Forelimb muscle (tissue), 1 donor: Measurements from ENCODE around the gene SMC6. TPM values are rescaled to one million over a fixed set of nuclear protein-coding genes. Genes with fewer than 3 reads are reported as not detected.

Source experiments
- DNase-seq: peaks from one replicate; pipeline ENCODE4 v3.0.0-alpha.2; 2013; ENCODE audit warnings: low read depth
- polyA plus RNA-seq: library from polyadenylated mRNA; unstranded; fragments of 120-200 nt; gene quantifications from one replicate; pipeline ENCODE4 v1.2.1, GENCODE V29; 2013; ENCODE audit not compliant: insufficient read length

Gene SMC6
- polyA plus RNA-seq, 1 donor = 42.1 TPM

GRCh38 chr2:17765398-17765797, 11.8 kb upstream of the SMC6 start:
- no peak for DNase-seq

GRCh38 chr2:17763641-17764333, 10.2 kb upstream of the SMC6 start:
- DNase-seq = no peak

- no peak for DNase-seq
Observed at GRCh38 chr2:17762451-17762850, 8.8 kb upstream of the SMC6 start.

GRCh38 chr2:17759805-17760204, 6.2 kb upstream of the SMC6 start:
- DNase-seq = no peak

- DNase-seq = no peak
Observed at GRCh38 chr2:17758118-17758517, 4.5 kb upstream of the SMC6 start.

- no peak for DNase-seq
Observed at GRCh38 chr2:17757321-17757720, 3.7 kb upstream of the SMC6 start.

GRCh38 chr2:17756668-17757067, 3.1 kb upstream of the SMC6 start:
- no peak for DNase-seq

- DNase-seq = no peak
Observed at GRCh38 chr2:17754773-17755425, 1.3 kb upstream of the SMC6 start.

- no peak for DNase-seq
Observed at GRCh38 chr2:17752892-17753802, 463 bp downstream of the SMC6 start.

GRCh38 chr2:17752246-17752645, 1.4 kb downstream of the SMC6 start:
- DNase-seq = no peak

- DNase-seq = no peak
Observed at GRCh38 chr2:17749753-17750438, 3.7 kb downstream of the SMC6 start.

- DNase-seq = no peak
Observed at GRCh38 chr2:17748745-17749144, 4.9 kb downstream of the SMC6 start.

- no peak for DNase-seq
Observed at GRCh38 chr2:17747684-17748452, 5.7 kb downstream of the SMC6 start.

- DNase-seq = no peak
Observed at GRCh38 chr2:17740203-17740602, 13.4 kb downstream of the SMC6 start.

- DNase-seq = no peak
Observed at GRCh38 chr2:17736989-17737388, 16.6 kb downstream of the SMC6 start.

- DNase-seq = no peak
Observed at GRCh38 chr2:17735864-17736263, 17.7 kb downstream of the SMC6 start.

GRCh38 chr2:17733599-17733998, 20.0 kb downstream of the SMC6 start:
- no peak for DNase-seq

GRCh38 chr2:17729880-17730279, 23.7 kb downstream of the SMC6 start:
- no peak for DNase-seq

- DNase-seq = no peak
Observed at GRCh38 chr2:17728210-17728609, 25.4 kb downstream of the SMC6 start.

GRCh38 chr2:17719562-17720371, 33.8 kb downstream of the SMC6 start:
- no peak for DNase-seq
